Measurements from ENCODE around the gene PAQR4. TPM values are rescaled to one million over a fixed set of nuclear protein-coding genes. Genes with fewer than 3 reads are reported as not detected.
A peak's percentile ranks its signal among the peaks of the same experiment; 100 is the strongest.

The PAQR4 gene
- total and polyA plus RNA-seq, 2 experiments from 2014 or later = 3.1 to 11.0 TPM

GRCh38 chr16:2976673-2977072 is 7.5 kb downstream of the PAQR4 start:
- H3K4me3 ChIP-seq = no peak overlapping the region
- no peaks in the 10 kb centered on the region for H3K27me3 ChIP-seq
- no peak for TF ChIP-seq CTCF (IDR thresholded peaks at IDR 0.05; ENCODE audit: low read depth, low read length)
- H3K27ac ChIP-seq = no peak overlapping the region
- H3K9me3 ChIP-seq (ENCODE audit: low read depth) = no peaks in the 10 kb centered on the region
- H3K36me3 ChIP-seq = no peaks in the 10 kb centered on the region
- DNase-seq (ENCODE audit: low read depth in 1 of 2, low spot score in 1 of 2) = no peak
- peaks cover 8% of the 10 kb centered on the region for H3K4me1 ChIP-seq (ENCODE audit: low read depth)

DNA sequence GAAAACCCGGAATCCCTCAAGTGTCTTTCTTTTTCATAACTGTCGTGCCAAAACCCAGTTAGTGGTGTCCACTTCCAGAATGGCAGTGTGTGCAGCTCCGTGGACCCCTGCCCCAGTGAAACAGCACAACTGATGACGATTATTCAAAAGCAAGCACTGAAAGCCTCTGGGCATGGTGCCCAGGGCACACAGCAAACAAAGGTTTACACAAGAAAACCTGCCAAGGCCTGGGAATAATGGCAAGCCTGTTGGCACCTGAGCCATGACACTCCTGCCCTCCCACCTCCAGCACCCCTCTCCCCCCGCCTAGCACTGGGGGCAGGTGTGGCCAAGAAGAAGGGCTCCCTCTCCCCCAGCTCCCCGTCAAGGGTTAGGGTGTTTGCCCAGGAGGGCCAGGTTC is 8.3 kb downstream of the PAQR4 start:
- no peak overlapping the region for H3K4me3 ChIP-seq
- no peak for TF ChIP-seq CTCF (IDR thresholded peaks at IDR 0.05; ENCODE audit: low read depth, low read length)
- no peaks in the 10 kb centered on the region for H3K36me3 ChIP-seq

GRCh38 chr16:2979669-2980226 is 10.6 kb downstream of the PAQR4 start:
- Histone ChIP-seq H3K4me1 (ENCODE audit: low read depth) (peaks cover 8% of the 10 kb centered on the region), H3K9me3 (ENCODE audit: low read depth) (no peaks in the 10 kb centered on the region), H3K4me3 (peak overlapping the region; percentile 61), H3K27ac (no peak overlapping the region), H3K36me3 (no peaks in the 10 kb centered on the region), H3K27me3 (no peaks in the 10 kb centered on the region)
- no peak for DNase-seq (ENCODE audit: low read depth in 1 of 2, low spot score in 1 of 2)
- TF ChIP-seq CTCF (IDR thresholded peaks at IDR 0.05; ENCODE audit: low read depth, low read length) = no peak

More for the DNA sequence above, 8.3 kb downstream of the PAQR4 start:
- Histone ChIP-seq H3K9me3 (ENCODE audit: low read depth) (no peaks in the 10 kb centered on the region), H3K27me3 (no peaks in the 10 kb centered on the region), H3K4me1 (ENCODE audit: low read depth) (peaks cover 8% of the 10 kb centered on the region), H3K27ac (no peak overlapping the region)
- no peak for DNase-seq (ENCODE audit: low read depth in 1 of 2, low spot score in 1 of 2)

DNA sequence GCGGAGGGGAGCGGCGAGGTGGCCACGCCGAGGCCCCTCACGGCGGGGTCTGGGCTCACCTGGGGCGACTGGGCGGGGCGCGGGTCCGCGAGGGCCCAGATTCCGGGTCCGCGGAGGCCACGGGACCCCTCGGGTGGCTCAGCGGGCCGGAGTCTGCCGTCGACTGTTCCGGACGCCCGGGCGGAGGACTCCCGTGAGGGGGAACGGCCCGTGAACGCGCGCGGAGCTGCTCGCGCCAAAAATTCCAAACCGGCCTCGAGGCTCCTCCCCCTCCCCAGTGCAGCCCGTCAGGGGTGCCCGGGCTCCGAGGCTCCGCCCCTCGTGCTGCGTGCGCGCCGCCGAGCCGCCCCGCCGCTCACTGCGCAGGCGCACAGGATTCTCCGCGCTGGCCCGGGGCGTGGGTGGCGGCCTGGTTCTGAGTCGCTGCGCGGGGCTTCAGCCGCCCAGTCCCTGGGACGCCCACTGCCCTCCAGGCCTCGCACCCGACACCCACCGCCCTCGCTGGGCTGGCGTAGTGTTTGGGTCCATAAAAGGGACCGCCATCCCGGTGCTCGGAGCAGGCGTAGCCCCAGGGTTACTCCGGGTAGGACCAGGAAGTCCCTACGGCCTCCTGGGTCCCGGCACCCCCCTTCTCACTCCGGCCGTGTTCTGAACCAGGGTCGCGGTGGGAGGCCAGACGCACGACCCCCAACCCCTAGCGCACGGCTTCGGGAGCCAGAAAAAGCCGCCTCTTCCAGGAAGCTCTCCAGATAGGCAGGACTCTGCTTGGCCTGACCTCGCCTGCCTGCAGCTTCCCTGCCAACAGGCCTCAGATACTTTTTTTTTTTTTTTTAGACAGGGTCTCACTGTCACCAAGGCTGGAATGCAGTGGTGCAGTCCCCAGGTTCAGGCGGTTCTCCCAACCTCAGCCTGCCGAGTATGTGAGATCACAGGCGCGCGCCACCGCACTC is 11.4 kb downstream of the PAQR4 start, which contains the start of gene PKMYT1:
PKMYT1 (minus strand) TSS at position 220 of the 950 bp plus-strand sequence. CDS start 789 bp downstream, outside the sequence.
- peak within 1 kb of the TSS; percentile 61 for H3K4me3 ChIP-seq
- H3K9me3 ChIP-seq (ENCODE audit: low read depth) = no peaks in the 10 kb centered on the region
- no peaks in the 10 kb centered on the region for H3K36me3 ChIP-seq
- H3K4me1 ChIP-seq (ENCODE audit: low read depth) = peaks cover 8% of the 10 kb centered on the region
- peak within 1 kb of the TSS; percentile 48 for H3K27ac ChIP-seq
- no peak for TF ChIP-seq CTCF (IDR thresholded peaks at IDR 0.05; ENCODE audit: low read depth, low read length)
- peak; percentile 89 to 95 for DNase-seq (ENCODE audit: low read depth in 1 of 2, low spot score in 1 of 2)
- no peaks in the 10 kb centered on the region for H3K27me3 ChIP-seq

- peaks cover 8% of the 10 kb centered on the region for H3K4me1 ChIP-seq (ENCODE audit: low read depth)
- no peaks in the 10 kb centered on the region for H3K27me3 ChIP-seq
- H3K9me3 ChIP-seq (ENCODE audit: low read depth) = no peaks in the 10 kb centered on the region
- H3K27ac ChIP-seq = peak overlapping the region; percentile 19
- DNase-seq (ENCODE audit: low read depth in 1 of 2, low spot score in 1 of 2) = peak; percentile 27 to 43
- no peak for TF ChIP-seq CTCF (IDR thresholded peaks at IDR 0.05; ENCODE audit: low read depth, low read length)
- no peaks in the 10 kb centered on the region for H3K36me3 ChIP-seq
- no peak overlapping the region for H3K4me3 ChIP-seq
Observed at GRCh38 chr16:2981177-2981898, 12.2 kb downstream of the PAQR4 start.
